ENCODE results near the gene URGCP. TPM values are rescaled to one million over a fixed set of nuclear protein-coding genes. Genes with fewer than 3 reads are reported as not detected.
A peak's percentile ranks its signal among the peaks of the same experiment; 100 is the strongest.

URGCP gene
- total and polyA plus RNA-seq, 3 experiments from 2014 or later: 33.1 to 37.8 (median 34.7) TPM

DNA sequence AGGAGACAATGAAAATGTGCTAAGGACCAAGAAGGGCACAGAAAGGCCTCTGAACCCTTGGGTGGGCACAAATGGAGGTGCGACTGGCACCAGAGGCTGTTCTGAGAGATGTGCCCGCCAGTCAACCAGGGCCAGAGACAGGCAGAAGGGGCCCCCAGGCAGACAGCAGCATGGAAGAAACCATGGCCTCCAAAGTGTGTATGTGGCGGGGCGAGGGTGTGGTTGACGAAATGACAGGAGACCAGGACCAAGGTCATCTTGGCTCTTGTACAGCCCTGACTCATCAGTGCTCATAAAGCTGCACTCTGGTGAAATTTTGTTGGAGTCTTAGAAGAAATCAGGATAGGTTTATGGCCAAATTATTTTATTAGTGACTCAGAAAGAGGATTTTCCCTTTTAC, 33.1 kb downstream of the URGCP start:
- H3K27ac Mint-ChIP-seq: peak overlapping the region in 3 of 8 donors; percentile 14 to 29 (median 26)
- H3K4me3 Mint-ChIP-seq: no peak overlapping the region
- ChIA-PET POLR2A (no interaction called here), CTCF (interaction anchor here (1.1 kb wide), 1 partner anchor 34 kb away, joined by 4 read pairs; no protein-coding TSS in a partner anchor)
- peak overlapping the region; percentile 38 for H3K27ac ChIP-seq (ENCODE audit: low read depth, low read length)
- H3K36me3 Mint-ChIP-seq: peaks cover 4 to 42% (median 10%) of the 10 kb centered on the region in 3 donors
- peaks cover 14 to 16% (median 16%) of the 10 kb centered on the region in 3 donors for H3K4me1 Mint-ChIP-seq
- no peak overlapping the region for H3K4me3 ChIP-seq (ENCODE audit: low read length)
- no peak for DNase-seq
- H3K9me3 ChIP-seq (ENCODE audit: low read length): no peaks in the 10 kb centered on the region
- no peaks in the 10 kb centered on the region for H3K27me3 Mint-ChIP-seq
- peaks cover 13% of the 10 kb centered on the region for H3K4me1 ChIP-seq (ENCODE audit: insufficient read depth, low read length)
- H3K36me3 ChIP-seq (ENCODE audit: insufficient read depth, low read length): peaks cover 12% of the 10 kb centered on the region
- no peaks in the 10 kb centered on the region for H3K9me3 Mint-ChIP-seq
- H3K27me3 ChIP-seq (ENCODE audit: insufficient read depth, low read length, poor library complexity, severe bottlenecking): no peaks in the 10 kb centered on the region

DNA sequence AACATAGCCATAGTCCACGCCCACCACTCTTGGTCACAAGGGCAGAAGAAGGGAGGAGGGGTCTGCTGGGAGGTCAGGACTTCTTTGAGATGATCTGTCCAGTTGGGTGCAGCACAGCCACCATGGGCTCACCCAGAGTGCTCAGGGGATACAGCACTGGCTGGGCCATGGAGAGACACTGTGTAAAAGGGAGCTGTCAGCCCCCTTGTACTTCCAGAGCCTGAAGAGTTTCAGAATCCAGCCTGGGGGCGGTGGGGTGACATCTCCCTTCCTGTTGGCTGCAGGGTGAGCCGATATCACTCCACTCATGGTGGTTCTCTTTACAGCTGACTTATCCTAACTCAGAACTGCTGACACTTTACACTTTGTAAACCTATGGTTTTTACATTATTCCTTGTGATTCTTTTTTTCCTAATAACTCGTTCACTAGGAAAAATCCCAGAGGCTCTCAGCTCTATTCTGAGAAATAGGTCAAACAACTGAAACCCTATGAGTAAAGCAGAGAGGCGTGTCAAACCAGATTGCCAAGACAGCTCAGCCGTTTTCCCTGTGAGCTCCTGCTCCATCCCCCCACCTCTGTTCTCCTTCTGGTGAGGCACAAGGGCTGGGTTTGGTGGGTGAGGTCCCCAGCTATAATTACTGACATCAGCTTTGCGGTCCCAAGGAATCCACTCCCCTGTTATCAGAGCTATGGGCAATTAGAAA, 33.8 kb downstream of the URGCP start:
- Histone ChIP-seq H3K27me3 (ENCODE audit: insufficient read depth, low read length, poor library complexity, severe bottlenecking) (no peaks in the 10 kb centered on the region), H3K27ac (ENCODE audit: low read depth, low read length) (peak overlapping the region; percentile 38), H3K4me3 (ENCODE audit: low read length) (no peak overlapping the region), H3K4me1 (ENCODE audit: insufficient read depth, low read length) (peaks cover 19% of the 10 kb centered on the region), H3K36me3 (ENCODE audit: insufficient read depth, low read length) (peaks cover 7% of the 10 kb centered on the region), H3K9me3 (ENCODE audit: low read length) (no peaks in the 10 kb centered on the region)
- H3K27ac Mint-ChIP-seq: peak overlapping the region in 1 of 8 donors; percentile 43
- DNase-seq: no peak
- H3K4me1 Mint-ChIP-seq: peaks cover 19 to 22% (median 22%) of the 10 kb centered on the region in 3 donors
- no peaks in the 10 kb centered on the region for H3K9me3 Mint-ChIP-seq
- ChIA-PET POLR2A (no interaction called here), CTCF (interaction anchor here (1.1 kb wide), 1 partner anchor 33 kb away, joined by 4 read pairs; no protein-coding TSS in a partner anchor)
- peak overlapping the region in 1 of 7 donors; percentile 34 for H3K4me3 Mint-ChIP-seq
- no peaks in the 10 kb centered on the region for H3K27me3 Mint-ChIP-seq
- H3K36me3 Mint-ChIP-seq: peaks cover 0 to 41% (median 6%) of the 10 kb centered on the region in 3 donors

- Mint-ChIP-seq H3K27me3 (no peaks in the 10 kb centered on the region), H3K4me3 (peak overlapping the region in 5 of 7 donors; percentile 37 to 75 (median 66)), H3K27ac (peak overlapping the region in 4 of 8 donors; percentile 5 to 75 (median 44)), H3K4me1 (peaks cover 21 to 22% (median 22%) of the 10 kb centered on the region in 3 donors), H3K9me3 (no peaks in the 10 kb centered on the region), H3K36me3 (peaks cover 0 to 38% (median 12%) of the 10 kb centered on the region in 3 donors)
- Histone ChIP-seq H3K4me1 (ENCODE audit: insufficient read depth, low read length) (peaks cover 19% of the 10 kb centered on the region), H3K4me3 (ENCODE audit: low read length) (no peak overlapping the region), H3K27me3 (ENCODE audit: insufficient read depth, low read length, poor library complexity, severe bottlenecking) (no peaks in the 10 kb centered on the region), H3K9me3 (ENCODE audit: low read length) (no peaks in the 10 kb centered on the region), H3K36me3 (ENCODE audit: insufficient read depth, low read length) (peaks cover 18% of the 10 kb centered on the region), H3K27ac (ENCODE audit: low read depth, low read length) (no peak overlapping the region)
- CTCF ChIA-PET: no interaction called here
- POLR2A ChIA-PET: no interaction called here
- DNase-seq: no peak
Measured at GRCh38 chr7:43871064-43871463, 35.3 kb downstream of the URGCP start.

DNA sequence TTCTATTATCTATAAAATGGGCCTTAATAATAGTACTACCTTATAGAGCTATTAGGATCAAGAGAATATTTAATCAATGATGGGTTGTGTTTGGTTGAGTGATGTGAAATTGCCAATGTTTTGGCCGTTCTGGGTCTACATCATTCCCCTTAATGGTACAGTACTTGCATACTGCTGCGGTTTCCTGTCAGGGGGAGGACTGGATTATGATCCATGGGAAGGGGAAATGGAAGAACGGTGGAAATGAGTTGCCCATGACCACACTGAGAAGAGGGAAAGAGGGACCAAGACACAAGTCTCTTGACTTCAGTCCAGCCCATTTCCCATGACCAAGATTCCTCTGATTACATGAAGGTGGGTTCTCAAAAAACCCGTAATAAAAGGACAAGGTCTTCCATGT, 36.1 kb downstream of the URGCP start:
- Histone ChIP-seq H3K27ac (ENCODE audit: low read depth, low read length) (no peak overlapping the region), H3K36me3 (ENCODE audit: insufficient read depth, low read length) (peaks cover 14% of the 10 kb centered on the region), H3K9me3 (ENCODE audit: low read length) (no peaks in the 10 kb centered on the region), H3K4me1 (ENCODE audit: insufficient read depth, low read length) (peaks cover 19% of the 10 kb centered on the region), H3K27me3 (ENCODE audit: insufficient read depth, low read length, poor library complexity, severe bottlenecking) (no peaks in the 10 kb centered on the region), H3K4me3 (ENCODE audit: low read length) (no peak overlapping the region)
- Mint-ChIP-seq H3K27ac (peak overlapping the region in 4 of 8 donors; percentile 29 to 91 (median 67)), H3K36me3 (peaks cover under 1 to 37% (median 15%) of the 10 kb centered on the region in 3 donors), H3K27me3 (no peaks in the 10 kb centered on the region), H3K4me3 (peak overlapping the region; percentile 8 to 98 (median 94)), H3K4me1 (peaks cover 21 to 22% (median 22%) of the 10 kb centered on the region in 3 donors), H3K9me3 (no peaks in the 10 kb centered on the region)
- DNase-seq: no peak
- CTCF ChIA-PET: no interaction called here
- POLR2A ChIA-PET: interaction anchor here (0.7 to 1.3 kb wide), 3 partner anchors 56 to 288 kb away, joined by 3 to 10 read pairs (median 5); partner anchors contain the start of genes BLVRA, STK17A and UBE2D4

DNA sequence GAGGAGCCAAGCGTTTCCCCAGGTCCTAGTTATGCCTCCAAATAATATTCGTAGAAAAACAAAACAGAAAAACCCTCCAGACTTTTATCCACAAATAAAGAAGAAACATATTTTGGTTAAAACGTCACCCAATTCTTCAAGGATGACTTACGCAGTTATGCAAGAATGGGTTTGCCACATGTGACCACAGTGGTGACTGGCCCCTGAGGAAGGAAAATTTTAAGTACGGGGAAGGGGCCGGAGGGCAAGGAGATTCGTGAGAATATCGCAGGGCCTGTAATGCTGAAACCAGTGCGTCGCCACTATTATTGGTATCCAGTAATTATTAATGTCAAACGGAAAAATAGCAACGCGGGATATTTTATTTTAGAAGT, 36.5 kb downstream of the URGCP start:
- POLR2A ChIA-PET: interaction anchor here (0.7 to 1.3 kb wide), 5 partner anchors 35 to 620 kb away, joined by 3 to 10 read pairs (median 5); partner anchors contain the start of genes BLVRA, STK17A and UBE2D4
- Histone ChIP-seq H3K4me3 (ENCODE audit: low read length) (peak overlapping the region; percentile 83), H3K9me3 (ENCODE audit: low read length) (no peaks in the 10 kb centered on the region), H3K27ac (ENCODE audit: low read depth, low read length) (peak overlapping the region; percentile 40), H3K36me3 (ENCODE audit: insufficient read depth, low read length) (peaks cover 14% of the 10 kb centered on the region), H3K27me3 (ENCODE audit: insufficient read depth, low read length, poor library complexity, severe bottlenecking) (no peaks in the 10 kb centered on the region), H3K4me1 (ENCODE audit: insufficient read depth, low read length) (peaks cover 19% of the 10 kb centered on the region)
- CTCF ChIA-PET: no interaction called here
- peak overlapping the region; percentile 77 to 97 (median 92) for H3K27ac Mint-ChIP-seq
- no peaks in the 10 kb centered on the region for H3K9me3 Mint-ChIP-seq
- H3K4me1 Mint-ChIP-seq: peaks cover 21 to 22% (median 22%) of the 10 kb centered on the region in 3 donors
- H3K27me3 Mint-ChIP-seq: no peaks in the 10 kb centered on the region
- peak overlapping the region; percentile 91 to 98 (median 95) for H3K4me3 Mint-ChIP-seq
- DNase-seq: peak in 1 of 5 donors; percentile 7
- peaks cover 4 to 37% (median 14%) of the 10 kb centered on the region in 3 donors for H3K36me3 Mint-ChIP-seq

- H3K36me3 ChIP-seq (ENCODE audit: insufficient read depth, low read length): peaks cover 14% of the 10 kb centered on the region
- peak within 1 kb of the TSS; percentile 85 to 97 (median 92) for H3K27ac Mint-ChIP-seq
- H3K4me3 ChIP-seq (ENCODE audit: low read length): peak within 1 kb of the TSS; percentile 83
- peaks cover 4 to 37% (median 15%) of the 10 kb centered on the region in 3 donors for H3K36me3 Mint-ChIP-seq
- H3K4me1 ChIP-seq (ENCODE audit: insufficient read depth, low read length): peaks cover 19% of the 10 kb centered on the region
- H3K9me3 Mint-ChIP-seq: no peaks in the 10 kb centered on the region
- H3K9me3 ChIP-seq (ENCODE audit: low read length): no peaks in the 10 kb centered on the region
- CTCF ChIA-PET: interaction anchor here (1.0 kb wide), 1 partner anchor 10 kb away, joined by 3 read pairs; no protein-coding TSS in a partner anchor
- peak within 1 kb of the TSS; percentile 91 to 98 (median 95) for H3K4me3 Mint-ChIP-seq
- H3K4me1 Mint-ChIP-seq: peaks cover 21 to 22% (median 22%) of the 10 kb centered on the region in 3 donors
- H3K27me3 Mint-ChIP-seq: no peaks in the 10 kb centered on the region
- peak; percentile 89 to 98 (median 92) for DNase-seq
- no peaks in the 10 kb centered on the region for H3K27me3 ChIP-seq (ENCODE audit: insufficient read depth, low read length, poor library complexity, severe bottlenecking)
- H3K27ac ChIP-seq (ENCODE audit: low read depth, low read length): peak within 1 kb of the TSS; percentile 40
- POLR2A ChIA-PET: interaction anchor here (0.5 to 1.3 kb wide), 5 partner anchors 36 to 620 kb away, joined by 3 to 10 read pairs (median 5); partner anchors contain the start of genes STK17A and UBE2D4
Measured at GRCh38 chr7:43869006-43869866, 37.2 kb downstream of the URGCP start, which contains the start of gene MRPS24. TSS of gene MRPS24 (minus strand) at chr7:43869517. CDS start at chr7:43869495, 22 bp downstream.

DNA sequence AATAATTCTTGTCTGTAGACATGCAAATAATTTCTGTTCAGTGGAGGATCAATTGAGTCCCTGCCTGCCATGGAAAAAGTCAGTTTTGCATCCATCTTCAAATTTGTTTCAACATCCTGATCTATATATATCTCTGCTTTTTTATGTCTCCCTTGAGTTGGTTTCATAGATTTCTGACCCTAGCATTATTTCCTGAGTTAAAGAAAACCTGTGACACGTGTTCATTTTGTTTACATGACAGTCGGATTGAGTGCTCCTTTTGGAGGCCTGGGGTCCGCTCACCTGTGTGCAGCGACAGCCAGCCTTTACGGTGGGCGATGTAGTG, 37.8 kb downstream of the URGCP start:
- Mint-ChIP-seq H3K4me1 (peaks cover 21 to 22% (median 22%) of the 10 kb centered on the region in 3 donors), H3K27ac (peak overlapping the region in 7 of 8 donors; percentile 34 to 90 (median 85)), H3K36me3 (peaks cover 4 to 37% (median 15%) of the 10 kb centered on the region in 3 donors), H3K4me3 (peak overlapping the region; percentile 91 to 98 (median 95)), H3K9me3 (no peaks in the 10 kb centered on the region), H3K27me3 (no peaks in the 10 kb centered on the region)
- POLR2A ChIA-PET: no interaction called here
- no peak for DNase-seq
- Histone ChIP-seq H3K36me3 (ENCODE audit: insufficient read depth, low read length) (peaks cover 14% of the 10 kb centered on the region), H3K27me3 (ENCODE audit: insufficient read depth, low read length, poor library complexity, severe bottlenecking) (no peaks in the 10 kb centered on the region), H3K4me1 (ENCODE audit: insufficient read depth, low read length) (peaks cover 19% of the 10 kb centered on the region), H3K4me3 (ENCODE audit: low read length) (peak overlapping the region; percentile 65), H3K27ac (ENCODE audit: low read depth, low read length) (peak overlapping the region; percentile 19), H3K9me3 (ENCODE audit: low read length) (no peaks in the 10 kb centered on the region)
- CTCF ChIA-PET: interaction anchor here (1.0 kb wide), 1 partner anchor 10 kb away, joined by 3 read pairs; no protein-coding TSS in a partner anchor
